ENCODE results near the gene ASB15.

Gene ASB15

GRCh38 chr7:123599766-123600165 lies 1.9 kb upstream of the ASB15 start:
- Histone ChIP-seq H3K27me3 (ENCODE audit: insufficient read depth, low read depth, severe bottlenecking) (no peaks in the 10 kb centered on the region), H3K4me3 (ENCODE audit: low read depth, low read length) (no peak overlapping the region), H3K36me3 (no peaks in the 10 kb centered on the region), H3K27ac (no peak overlapping the region), H3K9me3 (ENCODE audit: severe bottlenecking) (no peaks in the 10 kb centered on the region)
- DNase-seq, result no peak
- no peak for TF ChIP-seq CTCF (IDR thresholded peaks at IDR 0.05; ENCODE audit: low read depth, low read length)

- TF ChIP-seq CTCF (IDR thresholded peaks at IDR 0.05; ENCODE audit: low read depth, low read length), result no peak
- H3K27me3 ChIP-seq (ENCODE audit: insufficient read depth, low read depth, severe bottlenecking), result no peaks in the 10 kb centered on the region
- DNase-seq, result no peak
- H3K4me3 ChIP-seq (ENCODE audit: low read depth, low read length), result no peak overlapping the region
- no peak overlapping the region for H3K27ac ChIP-seq
- H3K36me3 ChIP-seq, result no peaks in the 10 kb centered on the region
- H3K9me3 ChIP-seq (ENCODE audit: severe bottlenecking), result no peaks in the 10 kb centered on the region
Observed at GRCh38 chr7:123600876-123601275, 745 bp upstream of the ASB15 start.

- no peak overlapping the region for H3K4me3 ChIP-seq (ENCODE audit: low read depth, low read length)
- no peak for TF ChIP-seq CTCF (IDR thresholded peaks at IDR 0.05; ENCODE audit: low read depth, low read length)
- no peaks in the 10 kb centered on the region for H3K9me3 ChIP-seq (ENCODE audit: severe bottlenecking)
- H3K27ac ChIP-seq, result no peak overlapping the region
- DNase-seq, result no peak
- H3K36me3 ChIP-seq, result no peaks in the 10 kb centered on the region
- H3K27me3 ChIP-seq (ENCODE audit: insufficient read depth, low read depth, severe bottlenecking), result no peaks in the 10 kb centered on the region
Observed at GRCh38 chr7:123602648-123603047, 1.0 kb downstream of the ASB15 start.

GRCh38 chr7:123604739-123605138 lies 3.1 kb downstream of the ASB15 start:
- Histone ChIP-seq H3K9me3 (ENCODE audit: severe bottlenecking) (no peaks in the 10 kb centered on the region), H3K36me3 (no peaks in the 10 kb centered on the region), H3K27ac (no peak overlapping the region), H3K27me3 (ENCODE audit: insufficient read depth, low read depth, severe bottlenecking) (no peaks in the 10 kb centered on the region), H3K4me3 (ENCODE audit: low read depth, low read length) (no peak overlapping the region)
- no peak for TF ChIP-seq CTCF (IDR thresholded peaks at IDR 0.05; ENCODE audit: low read depth, low read length)
- no peak for DNase-seq

GRCh38 chr7:123607423-123607975 lies 5.9 kb downstream of the ASB15 start:
- Histone ChIP-seq H3K27me3 (ENCODE audit: insufficient read depth, low read depth, severe bottlenecking) (no peaks in the 10 kb centered on the region), H3K36me3 (no peaks in the 10 kb centered on the region), H3K9me3 (ENCODE audit: severe bottlenecking) (no peaks in the 10 kb centered on the region), H3K27ac (no peak overlapping the region), H3K4me3 (ENCODE audit: low read depth, low read length) (no peak overlapping the region)
- TF ChIP-seq CTCF (IDR thresholded peaks at IDR 0.05; ENCODE audit: low read depth, low read length), result no peak
- no peak for DNase-seq

All from WERI-Rb-1 (cell line).